Omental fat pad (tissue), 4 donors: ENCODE results near the gene IZUMO4. TPM values are rescaled to one million over a fixed set of nuclear protein-coding genes. Genes with fewer than 3 reads are reported as not detected.
"Not testable (repeated sequence)": the region's sequence is repeated elsewhere in the genome, so short reads cannot be mapped to it uniquely, and the experiment has no call there.

ENCODE experiments used
- ATAC-seq: fragments of 150-250 bp; one replicate; pipeline ENCODE4 v1.9.1; 2016; ENCODE audit warnings: mild to moderate bottlenecking, moderate library complexity; ENCODE audit not compliant: low FRiP score
- DNase-seq: peaks from one replicate; pipeline ENCODE4 v3.0.0-alpha.2; 2019; ENCODE audit warnings: low spot score
- total RNA-seq, 4 donors: library from RNA; depleted of rRNA; stranded (reverse); fragments of >200 nt; gene quantifications; one replicate each; pipeline ENCODE4 v1.1.0, GENCODE V29; 2016
- TF ChIP-seq, protein P1 (sequence below), 3 donors: fragments of 450-650 bp; IDR thresholded peaks; one replicate each; pipeline ENCODE4 v1.5.1; 2016 to 2017; ENCODE audit warnings: antibody characterized with exemption in 3 of 3, mild to moderate bottlenecking in 3 of 3, moderate library complexity in 2 of 3

Gene IZUMO4
- total RNA-seq, 4 donors from 2014 or later: 3.7 to 5.5 (median 4.6) TPM

DNA sequence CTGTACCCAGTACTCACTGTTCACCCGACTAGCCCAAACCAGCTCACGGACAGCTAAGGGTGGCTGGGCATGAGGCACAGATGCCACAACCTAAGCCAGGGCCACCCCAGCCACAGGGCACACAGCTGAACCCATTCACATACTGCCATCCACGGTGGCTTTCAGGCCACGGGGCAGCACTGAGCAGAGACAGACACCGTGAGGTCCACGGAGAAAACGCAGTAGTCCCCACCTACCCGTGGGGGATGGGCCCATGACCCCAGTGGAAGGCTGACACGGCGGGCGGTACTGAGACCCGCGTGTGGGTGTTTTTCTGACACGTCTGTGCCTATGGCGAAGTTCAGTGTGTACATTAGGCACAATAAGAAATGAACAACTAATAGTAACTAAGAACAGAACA, 25.5 kb downstream of the IZUMO4 start:
- no peak for DNase-seq
- ATAC-seq: no peak
- TF ChIP-seq, protein P1, sequence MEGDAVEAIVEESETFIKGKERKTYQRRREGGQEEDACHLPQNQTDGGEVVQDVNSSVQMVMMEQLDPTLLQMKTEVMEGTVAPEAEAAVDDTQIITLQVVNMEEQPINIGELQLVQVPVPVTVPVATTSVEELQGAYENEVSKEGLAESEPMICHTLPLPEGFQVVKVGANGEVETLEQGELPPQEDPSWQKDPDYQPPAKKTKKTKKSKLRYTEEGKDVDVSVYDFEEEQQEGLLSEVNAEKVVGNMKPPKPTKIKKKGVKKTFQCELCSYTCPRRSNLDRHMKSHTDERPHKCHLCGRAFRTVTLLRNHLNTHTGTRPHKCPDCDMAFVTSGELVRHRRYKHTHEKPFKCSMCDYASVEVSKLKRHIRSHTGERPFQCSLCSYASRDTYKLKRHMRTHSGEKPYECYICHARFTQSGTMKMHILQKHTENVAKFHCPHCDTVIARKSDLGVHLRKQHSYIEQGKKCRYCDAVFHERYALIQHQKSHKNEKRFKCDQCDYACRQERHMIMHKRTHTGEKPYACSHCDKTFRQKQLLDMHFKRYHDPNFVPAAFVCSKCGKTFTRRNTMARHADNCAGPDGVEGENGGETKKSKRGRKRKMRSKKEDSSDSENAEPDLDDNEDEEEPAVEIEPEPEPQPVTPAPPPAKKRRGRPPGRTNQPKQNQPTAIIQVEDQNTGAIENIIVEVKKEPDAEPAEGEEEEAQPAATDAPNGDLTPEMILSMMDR (IDR thresholded peaks at IDR 0.05): no peak

DNA sequence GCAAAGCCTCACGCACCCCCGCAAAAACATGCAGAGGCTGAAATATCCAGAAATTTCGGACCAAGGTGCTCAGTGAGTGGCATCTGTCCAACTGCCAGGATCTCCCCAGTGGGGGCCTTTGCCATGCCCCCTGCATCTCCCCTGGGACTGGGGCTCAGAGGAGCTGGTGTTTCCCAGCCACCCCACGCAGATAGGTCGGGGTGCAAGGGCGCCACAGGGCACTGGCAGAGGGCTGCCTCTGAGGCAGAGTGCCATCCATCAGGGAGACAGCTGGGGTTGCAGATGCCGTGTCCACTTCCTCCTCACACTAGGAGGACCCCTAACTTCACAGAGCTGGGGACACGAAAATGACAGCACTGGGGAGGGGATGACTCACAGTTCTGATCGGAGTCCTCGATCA, 26.3 kb downstream of the IZUMO4 start:
- no peak for ATAC-seq
- TF ChIP-seq, protein P1 (IDR thresholded peaks at IDR 0.05): no peak

DNA sequence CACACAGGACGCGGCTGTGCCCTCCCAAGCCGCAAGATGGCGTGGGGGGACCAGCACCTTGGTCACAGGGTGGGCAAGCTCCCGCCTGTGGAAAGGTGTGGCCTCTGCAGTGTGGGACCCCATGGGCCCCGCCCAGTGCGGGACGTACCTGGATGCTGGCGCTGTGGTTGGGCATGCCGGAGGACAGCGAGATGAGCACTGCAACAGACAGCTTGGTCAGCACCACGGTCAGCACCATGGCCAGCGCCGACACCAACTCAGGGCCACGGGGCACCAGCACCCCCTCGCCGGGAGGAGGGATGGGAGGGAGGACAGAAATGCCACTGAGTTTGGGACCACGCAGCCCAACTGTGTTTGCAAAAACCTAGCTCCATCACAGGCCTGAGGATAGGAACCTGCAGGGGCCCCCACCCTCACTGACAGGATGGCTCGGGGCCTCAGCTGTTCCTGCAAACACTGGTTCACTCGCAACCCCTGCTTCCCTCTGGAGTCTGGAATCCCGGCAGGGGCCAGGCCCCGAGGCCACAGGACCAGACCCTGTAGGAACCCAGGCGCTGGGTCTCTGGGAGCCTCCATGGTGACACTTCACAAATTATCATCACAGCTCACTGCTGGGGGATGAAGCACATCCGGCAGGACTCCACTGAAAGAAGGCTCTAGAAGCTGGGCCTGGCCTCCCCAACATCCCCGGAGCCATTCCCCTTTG, 27.1 kb downstream of the IZUMO4 start:
- DNase-seq (no peak), ATAC-seq (no peak)
- TF ChIP-seq, protein P1 (IDR thresholded peaks at IDR 0.05): no peak

More for the DNA sequence above, 26.3 kb downstream of the IZUMO4 start:
- no peak for DNase-seq

DNA sequence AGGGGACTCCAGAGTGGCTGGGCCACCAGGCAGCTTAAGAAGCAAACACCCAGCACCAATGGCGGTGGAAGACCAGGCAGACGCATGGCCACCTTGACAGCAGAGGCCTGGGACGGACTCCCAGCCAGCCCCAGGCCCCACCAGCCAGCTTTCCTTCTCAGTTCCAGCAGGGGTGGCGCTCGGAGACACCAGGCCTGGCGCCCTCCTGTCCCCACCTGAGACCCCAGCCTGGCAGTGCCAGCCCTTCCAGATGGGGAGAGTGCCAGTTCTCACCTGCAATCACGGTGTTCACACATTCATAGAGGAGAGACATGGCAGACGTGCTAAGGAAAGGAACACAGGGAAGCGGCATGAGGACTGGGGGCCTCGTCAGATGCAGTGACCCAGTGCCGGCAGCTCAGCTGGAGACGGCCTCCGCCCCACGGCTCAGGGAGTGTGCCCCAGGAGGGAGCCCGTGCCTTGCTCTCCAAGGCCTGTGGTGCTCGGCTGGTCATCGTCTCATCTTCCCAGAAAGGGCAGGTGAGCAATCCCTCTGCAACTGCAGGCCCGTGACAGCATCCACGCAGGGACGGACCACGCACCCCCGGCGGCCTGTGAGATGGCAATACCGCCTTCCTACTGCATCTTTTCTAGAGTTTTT, 30.3 kb downstream of the IZUMO4 start:
- TF ChIP-seq, protein P1 (IDR thresholded peaks at IDR 0.05): no peak
- ATAC-seq (no peak), DNase-seq (no peak)

DNA sequence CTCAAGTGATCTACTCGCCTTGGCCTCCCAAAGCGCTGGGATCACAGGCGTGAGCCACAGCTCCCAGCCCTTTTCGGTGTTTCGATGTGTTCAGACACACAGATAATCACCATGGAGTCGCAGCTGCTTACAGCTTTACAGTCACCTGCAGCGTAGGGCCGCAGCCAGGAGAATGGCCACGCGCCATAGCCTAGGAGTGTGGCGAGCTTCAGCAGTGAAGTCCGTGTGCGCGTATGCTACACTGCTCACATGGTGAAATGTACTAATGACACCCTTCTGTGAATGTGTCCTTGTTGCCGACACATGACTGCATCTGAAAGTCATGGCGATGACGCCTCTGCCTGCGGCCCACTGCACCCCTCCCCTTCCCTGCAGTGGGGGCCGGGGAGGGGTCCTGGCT, 31.0 kb downstream of the IZUMO4 start:
- no peak for ATAC-seq
- TF ChIP-seq, protein P1 (IDR thresholded peaks at IDR 0.05): no peak
- DNase-seq: no peak

DNA sequence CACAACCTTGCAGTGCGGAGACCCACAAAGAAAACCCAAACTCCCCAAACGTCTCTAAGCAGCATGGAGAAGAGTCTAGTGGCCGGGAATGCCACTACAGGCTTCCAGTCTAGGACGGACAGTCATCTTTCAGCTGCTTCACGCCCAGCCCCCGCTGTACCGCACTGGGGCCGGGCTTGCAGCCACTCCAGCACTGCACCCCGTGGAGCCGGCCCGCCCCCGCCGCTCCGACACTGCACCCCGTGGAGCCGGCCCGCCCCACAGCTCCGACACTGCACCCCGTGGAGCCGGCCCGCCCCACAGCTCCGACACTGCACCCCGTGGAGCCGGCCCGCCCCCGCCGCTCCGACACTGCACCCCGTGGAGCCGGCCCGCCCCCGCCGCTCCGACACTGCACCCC, 31.5 kb downstream of the IZUMO4 start:
- not testable (repeated sequence) for ATAC-seq

DNA sequence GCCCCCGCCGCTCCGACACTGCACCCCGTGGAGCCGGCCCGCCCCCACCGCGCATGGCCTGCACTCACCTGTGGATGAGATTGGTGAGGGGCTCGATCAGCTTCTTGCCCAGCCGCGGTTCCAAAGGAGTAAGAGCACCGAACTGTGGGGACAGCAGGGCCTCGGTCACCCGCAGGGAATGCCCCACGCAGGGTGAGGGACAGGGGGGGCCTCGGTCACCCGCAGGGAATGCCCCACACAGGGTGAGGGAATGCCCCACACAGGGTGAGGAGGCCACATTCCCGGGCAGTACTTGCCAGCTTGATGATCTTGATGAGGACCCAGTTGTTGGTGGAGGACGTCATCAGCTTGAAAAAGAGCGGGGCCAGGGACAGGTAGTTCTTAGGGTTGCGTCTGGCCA, 32.3 kb downstream of the IZUMO4 start:
- TF ChIP-seq, protein P1 (IDR thresholded peaks at IDR 0.05): no peak
- ATAC-seq (no peak), DNase-seq (no peak)

More for the DNA sequence above, 31.5 kb downstream of the IZUMO4 start:
- not testable (repeated sequence) for DNase-seq
